HK-2 (cell line): Measurements from ENCODE around the gene UBE2G2.

Source experiments
- DNase-seq: peaks from one replicate; pipeline ENCODE4 v3.0.0-alpha.2; 2018; ENCODE audit not compliant: unreplicated experiment

UBE2G2 gene

GRCh38 chr21:44765231-44766013 lies 36.2 kb downstream of the UBE2G2 start:
- no peak for DNase-seq

- DNase-seq: no peak
These were observed 37.0 kb downstream of the UBE2G2 start for GRCh38 chr21:44764319-44765230.

GRCh38 chr21:44763451-44764318 lies 37.9 kb downstream of the UBE2G2 start:
- no peak for DNase-seq

GRCh38 chr21:44763050-44763378 lies 38.6 kb downstream of the UBE2G2 start:
- DNase-seq: no peak

- DNase-seq: no peak
These were observed 39.2 kb downstream of the UBE2G2 start for GRCh38 chr21:44762221-44763049.

- no peak for DNase-seq
These were observed 39.8 kb downstream of the UBE2G2 start for GRCh38 chr21:44761747-44762208.

- no peak for DNase-seq
These were observed 40.5 kb downstream of the UBE2G2 start for GRCh38 chr21:44761011-44761729.

GRCh38 chr21:44760376-44760775 lies 41.2 kb downstream of the UBE2G2 start:
- no peak for DNase-seq

- no peak for DNase-seq
These were observed 41.9 kb downstream of the UBE2G2 start for GRCh38 chr21:44759628-44760285.

GRCh38 chr21:44758781-44759627 lies 42.6 kb downstream of the UBE2G2 start:
- DNase-seq: no peak

- DNase-seq: no peak
These were observed 43.5 kb downstream of the UBE2G2 start for GRCh38 chr21:44758141-44758561.

- no peak for DNase-seq
These were observed 43.9 kb downstream of the UBE2G2 start for GRCh38 chr21:44757731-44758130.

- DNase-seq: no peak
These were observed 45.0 kb downstream of the UBE2G2 start for GRCh38 chr21:44756423-44757185.

- no peak for DNase-seq
These were observed 46.4 kb downstream of the UBE2G2 start for GRCh38 chr21:44755227-44755626.

- DNase-seq: no peak
These were observed 48.3 kb downstream of the UBE2G2 start for GRCh38 chr21:44753357-44753756.

- no peak for DNase-seq
These were observed 48.9 kb downstream of the UBE2G2 start for GRCh38 chr21:44752671-44753235.

- no peak for DNase-seq
These were observed 49.6 kb downstream of the UBE2G2 start for GRCh38 chr21:44751799-44752636.
